GM23248 (cell line): ENCODE results near the gene KCTD1. TPM values are rescaled to one million over a fixed set of nuclear protein-coding genes. Genes with fewer than 3 reads are reported as not detected.

ENCODE experiments used
- DNase-seq: peaks from one replicate; pipeline ENCODE4 v3.0.0-alpha.2; 2015
- H2AFZ ChIP-seq: fragments of 200-600 bp; sonication (generic); 2 replicates; pipeline ENCODE4 v1.6.1; 2016; ENCODE audit warnings: antibody characterized with exemption
- H3F3A ChIP-seq: fragments of 200-600 bp; sonication (generic); 2 replicates; pipeline ENCODE4 v1.6.1; 2016; ENCODE audit warnings: mild to moderate bottlenecking, antibody characterized with exemption, mixed run types; ENCODE audit not compliant: insufficient read depth
- H3K27ac ChIP-seq: fragments of 200-600 bp; sonication (generic); 2 replicates; pipeline ENCODE4 v1.5.1; 2016; ENCODE audit warnings: mild to moderate bottlenecking
- H3K27me3 ChIP-seq: fragments of 200-600 bp; sonication (generic); replicated peaks from 2 replicates; pipeline ENCODE4 v1.6.1; 2016; ENCODE audit warnings: mild to moderate bottlenecking; ENCODE audit not compliant: insufficient read depth
- H3K36me3 ChIP-seq: fragments of 200-600 bp; sonication (generic); 2 replicates; pipeline ENCODE4 v1.6.1; 2016; ENCODE audit warnings: low read depth, mild to moderate bottlenecking
- H3K4me1 ChIP-seq: fragments of 200-600 bp; sonication (generic); 2 replicates; pipeline ENCODE4 v1.6.1; 2016; ENCODE audit warnings: mild to moderate bottlenecking; ENCODE audit not compliant: insufficient read depth
- H3K4me2 ChIP-seq: fragments of 200-600 bp; sonication (generic); one replicate; pipeline ENCODE4 v1.6.1; 2016; ENCODE audit warnings: mild to moderate bottlenecking; ENCODE audit not compliant: unreplicated experiment
- H3K4me3 ChIP-seq: fragments of 200-600 bp; sonication (generic); 2 replicates; pipeline ENCODE4 v1.5.1; 2016; ENCODE audit warnings: mild to moderate bottlenecking
- H3K79me2 ChIP-seq: fragments of 200-600 bp; sonication (generic); 2 replicates; pipeline ENCODE4 v1.6.1; 2016; ENCODE audit warnings: mild to moderate bottlenecking; ENCODE audit not compliant: insufficient read depth
- H3K9ac ChIP-seq: fragments of 200-600 bp; sonication (generic); 2 replicates; pipeline ENCODE4 v1.6.1; 2016; ENCODE audit warnings: mild to moderate bottlenecking
- H3K9me2 ChIP-seq: fragments of 200-600 bp; sonication (generic); 2 replicates; pipeline ENCODE4 v1.6.1; 2016; ENCODE audit warnings: mixed run types, mild to moderate bottlenecking, moderate library complexity; ENCODE audit not compliant: insufficient read depth
- H3K9me3 ChIP-seq: fragments of 200-600 bp; sonication (generic); one replicate; pipeline ENCODE4 v1.6.1; 2017; ENCODE audit warnings: low read depth
- H4K20me1 ChIP-seq: fragments of 200-600 bp; sonication (generic); 2 replicates; pipeline ENCODE4 v1.6.0; 2016; ENCODE audit not compliant: insufficient read depth
- EZH2 ChIP-seq: fragments of 200-600 bp; sonication (generic); IDR thresholded peaks from 2 replicates; pipeline ENCODE4 v1.6.1; 2018; ENCODE audit warnings: antibody characterized with exemption, mild to moderate bottlenecking; ENCODE audit not compliant: insufficient read depth, poor library complexity, severe bottlenecking
- EZH2phosphoT487 ChIP-seq: fragments of 200-600 bp; sonication (generic); IDR thresholded peaks from 2 replicates; pipeline ENCODE4 v1.6.1; 2018; ENCODE audit warnings: antibody characterized with exemption, moderate library complexity, mild to moderate bottlenecking, low read depth; ENCODE audit not compliant: insufficient read depth
- WGBS, 2 experiments: methylation state at CpG; one replicate each; pipeline ENCODE4 v1.1.6; 2015 to 2017; ENCODE audit warnings: low lambda C conversion rate in 2 of 2, low coverage in 1 of 2; ENCODE audit errors: missing lambda C conversion rate in 2 of 2; 5-methylcytosine and 5-hydroxymethylcytosine counted together
- in situ Hi-C: fragments of 300-500 bp; cut with MboI; formaldehyde crosslinking; loops from 2 replicates; pipeline ENCODE4 v1.15.0; 2020
- polyA plus RNA-seq: library from polyadenylated mRNA; unstranded; fragments of >200 nt; fragmentation: Nextera tagmentation; extraction: Ambion mirVana; gene quantifications from 2 replicates; pipeline ENCODE4 v1.2.1, GENCODE V29; 2016
- total RNA-seq: library from RNA; depleted of rRNA; stranded (reverse); fragments of >200 nt; shearing (Covaris generic); gene quantifications from 2 replicates; pipeline ENCODE4 v1.2.3, GENCODE V29; 2014

The KCTD1 gene
- total and polyA plus RNA-seq, 2 experiments from 2014 or later = 5.7 to 17.9 TPM

- no peak for DNase-seq
- Histone ChIP-seq H3K27ac (no peak overlapping the region), H3F3A (peaks cover 8% of the 10 kb centered on the region; the same call in 1 of the 2 replicates), H4K20me1 (no peaks in the 10 kb centered on the region), H3K9me2 (no peaks in the 10 kb centered on the region), H3K4me1 (peaks cover 9% of the 10 kb centered on the region), H3K79me2 (no peaks in the 10 kb centered on the region), H3K9me3 (no peaks in the 10 kb centered on the region), H3K4me3 (no peak overlapping the region), H3K27me3 (no peaks in the 10 kb centered on the region), H3K36me3 (no peaks in the 10 kb centered on the region), H3K4me2 (no peak overlapping the region), H2AFZ (no peak overlapping the region), H3K9ac (no peak overlapping the region)
- WGBS, 2 experiments = 89 to 90% methylated on average over 5 of the region's 5 CpGs
- in situ Hi-C loops = no loop called here
- TF ChIP-seq EZH2phosphoT487 = no peak
- TF ChIP-seq EZH2 = no peak
Observed at GRCh38 chr18:26495287-26495686, 53.1 kb downstream of the KCTD1 start.

- H3K27me3 ChIP-seq = no peaks in the 10 kb centered on the region
- H3K4me2 ChIP-seq = peak overlapping the region; percentile 14
- H3F3A ChIP-seq = peaks cover 13% of the 10 kb centered on the region; the same call in 1 of the 2 replicates
- no peak overlapping the region for H3K4me3 ChIP-seq
- H3K36me3 ChIP-seq = no peaks in the 10 kb centered on the region
- no peak for TF ChIP-seq EZH2
- no peak overlapping the region for H3K27ac ChIP-seq
- no peaks in the 10 kb centered on the region for H3K9me2 ChIP-seq
- H3K9me3 ChIP-seq = no peaks in the 10 kb centered on the region
- in situ Hi-C loops = no loop called here
- H2AFZ ChIP-seq = no peak overlapping the region
- no peak overlapping the region for H3K9ac ChIP-seq
- 49 to 54% methylated on average over 3 of the region's 3 CpGs for WGBS, 2 experiments
- no peaks in the 10 kb centered on the region for H3K79me2 ChIP-seq
- DNase-seq = peak; percentile 60
- no peaks in the 10 kb centered on the region for H4K20me1 ChIP-seq
- H3K4me1 ChIP-seq = peaks cover 14% of the 10 kb centered on the region
Observed at GRCh38 chr18:26493021-26493420, 55.3 kb downstream of the KCTD1 start.

- H3K36me3 ChIP-seq = no peaks in the 10 kb centered on the region
- peaks cover 30% of the 10 kb centered on the region for H3K4me1 ChIP-seq
- H3K9me3 ChIP-seq = no peaks in the 10 kb centered on the region
- no peak for DNase-seq
- WGBS, 2 experiments = 97% methylated on average over 6 of the region's 6 CpGs
- TF ChIP-seq EZH2phosphoT487 (no peak), EZH2 (no peak)
- no peak overlapping the region for H3K4me3 ChIP-seq
- no peak overlapping the region for H3K9ac ChIP-seq
- H3F3A ChIP-seq = peaks cover 28% of the 10 kb centered on the region
- in situ Hi-C loops = no loop called here
- H3K4me2 ChIP-seq = no peak overlapping the region
- H2AFZ ChIP-seq = no peak overlapping the region
- no peaks in the 10 kb centered on the region for H3K9me2 ChIP-seq
- no peaks in the 10 kb centered on the region for H3K27me3 ChIP-seq
- H4K20me1 ChIP-seq = no peaks in the 10 kb centered on the region
- H3K79me2 ChIP-seq = no peaks in the 10 kb centered on the region
- no peak overlapping the region for H3K27ac ChIP-seq
Observed at GRCh38 chr18:26491194-26491816, 57.0 kb downstream of the KCTD1 start.

- DNase-seq = no peak
- H3K36me3 ChIP-seq = no peaks in the 10 kb centered on the region
- no peak overlapping the region for H3K4me2 ChIP-seq
- peaks cover 30% of the 10 kb centered on the region for H3K4me1 ChIP-seq
- no peaks in the 10 kb centered on the region for H3K9me2 ChIP-seq
- H3K27me3 ChIP-seq = no peaks in the 10 kb centered on the region
- no peaks in the 10 kb centered on the region for H3K79me2 ChIP-seq
- no peak overlapping the region for H2AFZ ChIP-seq
- no peak overlapping the region for H3K9ac ChIP-seq
- H3K4me3 ChIP-seq = no peak overlapping the region
- no peak overlapping the region for H3K27ac ChIP-seq
- H3K9me3 ChIP-seq = no peaks in the 10 kb centered on the region
- H4K20me1 ChIP-seq = no peaks in the 10 kb centered on the region
- H3F3A ChIP-seq = peaks cover 28% of the 10 kb centered on the region
- no peak for TF ChIP-seq EZH2phosphoT487
- WGBS, 2 experiments = 82 to 85% methylated on average over 7 of the region's 7 CpGs
- in situ Hi-C loops = no loop called here
Observed at GRCh38 chr18:26489881-26490280, 58.5 kb downstream of the KCTD1 start.

- Histone ChIP-seq H3K9ac (no peak overlapping the region), H3F3A (peaks cover 28% of the 10 kb centered on the region), H3K4me2 (no peak overlapping the region), H3K4me1 (peaks cover 30% of the 10 kb centered on the region), H2AFZ (no peak overlapping the region), H3K36me3 (no peaks in the 10 kb centered on the region; the same call in 1 of the 2 replicates), H3K27ac (no peak overlapping the region), H3K79me2 (no peaks in the 10 kb centered on the region), H3K9me3 (no peaks in the 10 kb centered on the region), H3K4me3 (no peak overlapping the region), H3K27me3 (no peaks in the 10 kb centered on the region), H3K9me2 (no peaks in the 10 kb centered on the region), H4K20me1 (no peaks in the 10 kb centered on the region)
- WGBS, 2 experiments = 96% methylated on average over 4 of the region's 4 CpGs
- in situ Hi-C loops = no loop called here
- TF ChIP-seq EZH2 (no peak), EZH2phosphoT487 (no peak)
- no peak for DNase-seq
Observed at GRCh38 chr18:26489191-26489590, 59.2 kb downstream of the KCTD1 start.
